GM18870 (cell line): ENCODE measurements around the gene REM2.
A peak's percentile ranks its signal among the peaks of the same experiment; 100 is the strongest.

Source experiments
- ATAC-seq: cut with Tn5 transposase; IDR thresholded peaks from one replicate; pipeline ENCODE4 v1.9.1; 2021; ENCODE audit warnings: moderate library complexity; ENCODE audit not compliant: unreplicated experiment

REM2 gene

DNA sequence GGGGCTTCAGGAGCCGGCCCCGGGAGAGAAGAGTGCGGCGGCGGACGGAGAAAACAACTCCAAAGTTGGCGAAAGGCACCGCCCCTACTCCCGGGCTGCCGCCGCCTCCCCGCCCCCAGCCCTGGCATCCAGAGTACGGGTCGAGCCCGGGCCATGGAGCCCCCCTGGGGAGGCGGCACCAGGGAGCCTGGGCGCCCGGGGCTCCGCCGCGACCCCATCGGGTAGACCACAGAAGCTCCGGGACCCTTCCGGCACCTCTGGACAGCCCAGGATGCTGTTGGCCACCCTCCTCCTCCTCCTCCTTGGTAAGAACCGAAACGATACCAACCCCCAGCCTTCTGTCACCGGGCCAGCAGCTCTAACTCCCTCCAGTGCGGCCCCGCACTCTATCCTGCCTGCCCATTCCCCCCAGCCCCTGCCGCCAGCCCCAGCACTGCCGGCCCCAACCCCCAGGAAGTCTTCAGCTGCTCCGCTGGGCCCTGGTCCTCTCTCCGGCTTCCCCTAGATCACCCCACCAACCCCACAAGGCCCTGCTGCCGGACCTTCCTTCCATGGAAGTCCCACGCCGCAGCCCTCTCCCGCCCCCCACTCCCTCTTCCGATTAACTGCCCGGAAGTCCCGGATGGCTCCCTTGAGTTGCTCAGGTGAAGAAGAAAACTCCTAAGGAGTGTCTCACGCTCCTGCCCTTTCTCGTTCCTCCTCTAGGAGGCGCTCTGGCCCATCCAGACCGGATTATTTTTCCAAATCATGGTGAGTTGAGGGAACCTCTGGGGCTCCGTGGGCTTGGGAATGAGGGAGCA is 10.8 kb upstream of the REM2 start:
- peak; percentile 32 for ATAC-seq

- no peak for ATAC-seq
Measured at GRCh38 chr14:22872833-22873520, 10.0 kb upstream of the REM2 start.

GRCh38 chr14:22875003-22875747 is 7.8 kb upstream of the REM2 start:
- ATAC-seq: no peak

DNA sequence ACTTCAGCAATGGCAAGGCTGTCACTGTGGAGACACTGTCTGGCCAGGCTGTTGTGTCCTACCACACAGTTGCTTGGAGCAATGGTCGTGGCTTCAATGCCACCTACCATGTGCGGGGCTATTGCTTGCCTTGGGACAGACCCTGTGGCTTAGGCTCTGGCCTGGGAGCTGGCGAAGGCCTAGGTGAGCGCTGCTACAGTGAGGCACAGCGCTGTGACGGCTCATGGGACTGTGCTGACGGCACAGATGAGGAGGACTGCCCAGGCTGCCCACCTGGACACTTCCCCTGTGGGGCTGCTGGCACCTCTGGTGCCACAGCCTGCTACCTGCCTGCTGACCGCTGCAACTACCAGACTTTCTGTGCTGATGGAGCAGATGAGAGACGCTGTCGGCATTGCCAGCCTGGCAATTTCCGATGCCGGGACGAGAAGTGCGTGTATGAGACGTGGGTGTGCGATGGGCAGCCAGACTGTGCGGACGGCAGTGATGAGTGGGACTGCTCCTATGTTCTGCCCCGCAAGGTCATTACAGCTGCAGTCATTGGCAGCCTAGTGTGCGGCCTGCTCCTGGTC is 7.2 kb upstream of the REM2 start:
- no peak for ATAC-seq

GRCh38 chr14:22877000-22877501 is 6.0 kb upstream of the REM2 start:
- no peak for ATAC-seq

DNA sequence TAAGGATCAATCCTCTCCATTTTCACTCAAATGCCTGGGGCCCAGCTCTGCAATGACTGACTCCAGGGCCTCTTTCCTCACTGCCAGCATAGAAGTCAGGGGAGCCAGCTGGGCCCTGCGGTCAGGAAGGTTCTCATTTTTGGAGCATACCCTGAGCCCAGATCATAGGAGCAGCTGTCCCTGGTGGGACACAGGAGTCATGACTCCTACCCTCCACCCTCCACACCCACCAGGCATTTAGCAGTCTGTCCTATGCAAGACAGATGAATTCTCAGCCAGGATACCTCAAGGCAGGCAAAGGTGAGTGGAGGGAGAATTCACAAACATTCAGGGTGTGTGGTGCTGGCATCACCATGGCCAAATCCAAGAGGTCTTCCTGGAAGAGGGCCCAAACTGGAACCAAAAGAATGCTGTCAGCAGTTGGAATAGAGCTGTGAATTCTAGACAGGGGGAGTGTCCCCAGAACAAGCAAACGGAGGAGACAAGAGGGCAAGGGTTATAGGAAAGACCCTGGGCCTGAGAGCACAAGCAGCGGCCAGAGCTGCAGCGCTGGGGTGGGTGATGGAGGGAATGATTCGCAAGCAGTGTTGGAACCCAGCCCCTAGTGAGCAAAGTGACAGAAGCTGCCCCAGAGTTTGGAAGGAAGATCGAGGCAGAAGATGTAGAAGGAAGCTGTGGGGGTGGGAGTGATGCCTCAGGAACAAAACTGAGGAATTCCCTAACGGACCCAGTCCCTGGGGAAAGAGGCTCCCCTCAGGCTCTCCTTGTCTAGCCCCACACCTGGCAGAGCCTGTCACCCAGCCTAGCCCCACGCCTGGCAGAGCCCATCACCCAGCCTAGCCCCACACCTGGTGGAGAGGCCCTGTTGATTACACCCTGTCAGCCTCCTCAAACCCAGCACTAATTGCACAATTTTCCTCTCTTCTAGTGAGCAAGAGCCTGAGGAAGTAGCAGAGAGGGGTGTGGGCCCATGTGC is 4.5 kb upstream of the REM2 start:
- no peak for ATAC-seq

DNA sequence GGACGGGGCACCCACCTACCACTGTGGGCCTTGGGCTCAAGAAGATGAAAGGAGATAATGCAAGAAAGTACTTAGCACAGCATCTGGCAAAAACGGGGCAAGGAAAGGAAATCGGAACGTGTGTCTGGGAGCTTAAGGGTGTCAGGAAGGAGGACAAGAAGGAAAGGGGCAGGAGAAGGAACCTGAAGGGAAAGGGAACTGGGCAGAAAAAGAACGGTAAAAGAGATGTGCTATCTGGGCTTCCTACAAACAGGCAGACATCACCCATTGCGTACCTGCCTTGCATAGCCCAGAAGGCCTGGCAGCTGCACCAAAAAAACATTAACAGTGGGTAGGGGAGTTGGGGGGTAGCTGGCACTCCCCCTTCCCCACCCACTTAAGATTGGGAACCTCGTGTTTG is 958 bp upstream of the REM2 start:
- no peak for ATAC-seq

- no peak for ATAC-seq
Measured at GRCh38 chr14:22882529-22883172, 371 bp upstream of the REM2 start.

DNA sequence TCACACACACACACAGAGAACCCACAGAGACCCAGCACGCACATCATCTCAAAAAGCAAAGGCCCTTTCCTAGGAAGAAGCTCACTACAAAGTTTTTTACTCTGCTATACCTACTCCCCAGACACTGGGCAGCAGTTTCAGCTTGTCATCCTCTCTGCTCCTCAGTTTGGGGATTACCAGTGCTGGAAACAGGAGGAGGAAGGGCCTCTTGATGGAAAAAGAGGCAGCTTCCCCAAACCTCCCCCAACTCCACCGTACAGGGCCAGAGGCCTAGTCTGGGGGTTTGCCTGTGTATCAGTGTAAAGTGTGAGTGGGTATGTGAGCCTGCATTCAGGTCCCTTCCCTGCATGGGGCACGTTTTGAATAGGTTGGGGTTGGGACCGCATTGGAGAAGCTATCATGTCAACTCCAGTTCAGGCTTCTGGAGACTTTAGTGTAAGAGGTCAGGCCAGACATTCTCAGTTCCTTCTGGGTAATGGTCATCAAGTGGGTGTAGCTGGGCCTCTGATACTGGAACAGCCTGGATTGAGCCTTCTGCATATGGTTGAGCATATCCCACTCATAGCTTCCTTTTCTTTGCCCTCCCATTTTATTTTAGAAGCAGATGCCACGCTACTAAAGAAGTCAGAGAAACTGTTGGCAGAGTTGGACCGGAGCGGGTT is 1.2 kb downstream of the REM2 start:
- no peak for ATAC-seq

DNA sequence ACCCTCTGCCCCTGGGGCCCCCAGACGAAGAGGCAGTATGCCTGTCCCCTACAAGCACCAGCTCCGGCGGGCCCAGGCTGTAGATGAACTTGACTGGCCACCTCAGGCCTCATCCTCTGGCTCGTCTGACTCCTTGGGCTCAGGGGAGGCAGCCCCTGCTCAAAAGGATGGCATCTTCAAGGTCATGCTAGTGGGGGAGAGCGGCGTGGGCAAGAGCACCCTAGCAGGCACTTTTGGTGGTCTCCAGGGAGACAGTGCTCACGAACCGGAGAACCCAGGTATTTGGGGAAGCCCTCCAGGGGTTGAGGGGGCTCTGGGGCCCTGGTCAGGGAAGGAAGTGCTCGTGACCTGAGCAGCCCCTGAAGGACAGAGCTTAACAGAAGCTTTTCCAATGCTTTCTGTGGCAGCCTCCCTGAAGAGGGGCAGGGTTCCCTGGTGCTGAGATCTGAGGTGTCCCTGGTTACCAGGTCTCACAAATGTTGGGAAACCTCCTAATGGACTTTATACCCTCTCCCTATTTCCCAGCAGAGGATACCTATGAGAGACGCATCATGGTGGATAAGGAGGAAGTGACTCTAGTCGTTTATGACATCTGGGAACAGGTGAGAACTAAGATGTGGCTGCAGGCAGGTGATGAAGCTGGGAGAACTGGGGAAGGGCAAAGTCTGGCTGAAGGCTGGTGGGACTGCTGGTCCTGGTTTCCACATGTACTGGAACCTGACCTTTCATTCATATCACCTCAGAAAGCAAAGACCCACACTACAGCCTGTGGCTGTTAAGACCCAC is 1.9 kb downstream of the REM2 start:
- no peak for ATAC-seq

DNA sequence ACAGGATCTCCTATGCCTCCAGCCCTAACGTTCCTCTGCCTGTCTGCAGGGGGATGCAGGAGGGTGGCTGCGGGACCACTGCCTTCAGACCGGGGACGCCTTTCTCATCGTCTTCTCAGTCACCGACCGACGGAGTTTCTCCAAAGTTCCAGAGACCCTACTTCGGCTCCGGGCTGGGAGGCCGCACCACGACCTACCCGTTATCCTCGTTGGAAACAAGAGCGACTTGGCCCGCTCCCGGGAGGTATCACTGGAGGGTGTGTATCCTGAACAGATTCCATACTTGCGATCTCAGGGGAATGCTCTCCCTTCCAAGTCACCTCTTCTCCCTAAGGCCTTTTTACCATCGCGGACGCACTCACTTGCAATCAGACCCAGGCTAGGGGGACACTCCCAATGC is 3.0 kb downstream of the REM2 start:
- ATAC-seq: no peak

GRCh38 chr14:22886500-22887259 is 3.7 kb downstream of the REM2 start:
- peak; percentile 37 for ATAC-seq

GRCh38 chr14:22887260-22887989 is 4.4 kb downstream of the REM2 start:
- peak; percentile 45 for ATAC-seq

- no peak for ATAC-seq
Measured at GRCh38 chr14:22887990-22888378, 5.0 kb downstream of the REM2 start.

- ATAC-seq: no peak
Measured at GRCh38 chr14:22888662-22889061, 5.6 kb downstream of the REM2 start.

DNA sequence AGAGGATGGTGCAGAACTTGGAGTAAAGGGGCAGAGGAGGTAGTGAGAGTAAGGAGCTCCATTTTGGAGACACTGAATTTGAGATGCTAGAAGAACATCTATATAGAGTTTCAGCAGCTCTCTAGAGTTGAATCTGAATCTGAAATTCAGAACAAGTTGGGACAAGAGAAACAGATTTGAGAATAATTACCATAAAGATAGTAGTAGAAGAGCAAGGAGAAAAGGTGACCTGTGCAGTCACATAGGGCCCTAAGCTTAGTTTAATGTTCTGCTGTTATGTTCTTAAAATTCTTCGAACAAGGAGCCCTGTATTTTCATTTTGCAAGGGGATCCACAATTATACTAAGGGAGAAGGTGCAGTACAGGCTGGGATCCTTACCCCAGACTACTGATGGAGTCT is 7.4 kb downstream of the REM2 start:
- no peak for ATAC-seq

DNA sequence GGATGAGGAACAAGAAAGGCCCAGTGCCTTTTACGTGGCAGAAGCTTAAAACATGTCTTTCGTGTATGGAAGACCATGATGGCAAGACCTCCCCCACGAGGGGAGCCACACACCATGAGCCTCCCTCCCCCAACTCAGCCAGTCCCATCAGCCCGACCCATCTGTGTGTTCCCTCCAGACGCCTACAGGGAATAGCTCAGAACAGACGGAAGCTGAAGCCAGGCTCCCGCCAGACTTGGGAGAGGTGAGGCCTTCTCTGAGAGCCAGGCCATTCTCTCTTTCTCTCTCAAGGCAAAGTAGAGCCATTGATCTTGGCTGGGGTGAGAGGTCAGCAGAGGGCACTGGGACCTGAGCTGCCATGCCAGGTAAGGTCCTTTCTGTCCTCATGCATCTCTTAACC is 9.5 kb downstream of the REM2 start:
- ATAC-seq: no peak
